HEK293 (cell line): ENCODE data around the gene CFP.
"Not testable (repeated sequence)": the region's sequence is repeated elsewhere in the genome, so short reads cannot be mapped to it uniquely, and the experiment has no call there.

Experiments
- CTCF ChIA-PET: fragments of 350-600 bp; formaldehyde crosslinking; extraction: SDS; loops from one replicate; lab custom pipeline; 2021; ENCODE audit warnings: antibody characterized with exemption; lab: Yijun Ruan, JAX
- POLR2A ChIA-PET: fragments of 300-600 bp; formaldehyde crosslinking; extraction: SDS; loops from one replicate; lab custom pipeline; 2020; ENCODE audit warnings: antibody characterized with exemption, inconsistent platforms; lab: Yijun Ruan, JAX
- H3K27ac ChIP-seq: fragments of 200-500 bp; sonication (Bioruptor generic); 2 replicates; pipeline ENCODE4 v1.5.1; 2014; ENCODE audit warnings: low read depth, low read length, control low read depth, inconsistent platforms; ENCODE audit errors: extremely low read depth
- H3K36me3 ChIP-seq, 2 experiments: fragments of 200-500 bp in 1 of 2; sonication (Bioruptor generic) in 1 of 2; 1 replicate in 1 of 2; 2 replicates in 1 of 2; pipeline ENCODE4 v1.5.1; 2014 to 2017; ENCODE audit warnings: inconsistent platforms in 2 of 2, low read length in 2 of 2; ENCODE audit not compliant: control insufficient read depth in 2 of 2, insufficient read depth in 1 of 2
- H3K4me1 ChIP-seq: fragments of 200-500 bp; sonication (Bioruptor generic); 2 replicates; pipeline ENCODE4 v1.5.1; 2014; ENCODE audit warnings: mild to moderate bottlenecking, low read length, inconsistent platforms; ENCODE audit not compliant: control insufficient read depth, insufficient read depth
- H3K4me3 ChIP-seq: 2 replicates; pipeline ENCODE4 v1.5.1; 2011; ENCODE audit warnings: low read depth, mild to moderate bottlenecking, control low read depth, low read length, moderate library complexity
- H3K9me3 ChIP-seq: fragments of 200-500 bp; sonication (Bioruptor generic); 2 replicates; pipeline ENCODE4 v1.5.1; 2014; ENCODE audit warnings: low read depth, low read length, inconsistent platforms; ENCODE audit not compliant: control insufficient read depth, insufficient read depth
- ATF2 ChIP-seq: fragments of 450-650 bp; formaldehyde crosslinking; IDR thresholded peaks from 2 replicates; pipeline ENCODE4 v1.5.1; 2016; ENCODE audit warnings: missing biosample characterization, missing genetic modification characterization, low read depth
- GFI1B ChIP-seq: fragments of 450-650 bp; formaldehyde crosslinking; IDR thresholded peaks from 2 replicates; pipeline ENCODE4 v1.5.1; 2016; ENCODE audit warnings: missing biosample characterization, missing genetic modification characterization
- KLF1 ChIP-seq: fragments of 450-650 bp; formaldehyde crosslinking; IDR thresholded peaks from 2 replicates; pipeline ENCODE4 v1.5.1; 2016; ENCODE audit warnings: missing biosample characterization, missing genetic modification characterization
- PBX3 ChIP-seq: sonication (generic); formaldehyde crosslinking; IDR thresholded peaks from 2 replicates; pipeline ENCODE4 v1.8.1; 2022; ENCODE audit warnings: mild to moderate bottlenecking, moderate library complexity, missing genetic modification reagents
- YY1 ChIP-seq: fragments of 450-650 bp; formaldehyde crosslinking; IDR thresholded peaks from 2 replicates; pipeline ENCODE4 v1.5.1; 2018; ENCODE audit warnings: missing biosample characterization, missing genetic modification characterization
- ZFP37 ChIP-seq: fragments of 450-650 bp; formaldehyde crosslinking; IDR thresholded peaks from 2 replicates; pipeline ENCODE4 v1.5.1; 2016; ENCODE audit warnings: missing biosample characterization, missing genetic modification characterization
- ZNF184 ChIP-seq: fragments of 450-650 bp; IDR thresholded peaks from 2 replicates; pipeline ENCODE4 v1.5.1; 2018; ENCODE audit warnings: missing biosample characterization, mild to moderate bottlenecking, missing genetic modification characterization
- ZNF2 ChIP-seq: fragments of 450-650 bp; formaldehyde crosslinking; IDR thresholded peaks from 2 replicates; pipeline ENCODE4 v1.5.1; 2016; ENCODE audit warnings: missing biosample characterization, missing genetic modification characterization
- ZNF302 ChIP-seq: fragments of 450-650 bp; formaldehyde crosslinking; IDR thresholded peaks from 2 replicates; pipeline ENCODE4 v1.5.1; 2016; ENCODE audit warnings: missing biosample characterization, missing genetic modification characterization, low read depth
- ZNF341 ChIP-seq: fragments of 450-650 bp; formaldehyde crosslinking; IDR thresholded peaks from 2 replicates; pipeline ENCODE4; 2016; ENCODE audit warnings: low read depth, missing biosample characterization, missing genetic modification characterization
- ZNF423 ChIP-seq: fragments of 450-650 bp; formaldehyde crosslinking; IDR thresholded peaks from 2 replicates; pipeline ENCODE4 v1.5.1; 2016; ENCODE audit warnings: missing biosample characterization, missing genetic modification characterization
- ZNF701 ChIP-seq: fragments of 450-650 bp; formaldehyde crosslinking; IDR thresholded peaks from 2 replicates; pipeline ENCODE4 v1.5.1; 2016; ENCODE audit warnings: missing biosample characterization, missing genetic modification characterization
- ZSCAN5A ChIP-seq: fragments of 450-650 bp; formaldehyde crosslinking; IDR thresholded peaks from 2 replicates; pipeline ENCODE4 v1.5.1; 2016; ENCODE audit warnings: missing biosample characterization, missing genetic modification characterization

The CFP gene

GRCh38 chrX:47629419-47630200, at the start of gene CFP:
CFP (minus strand) TSS chrX:47629930; CDS start chrX:47629844, 86 bp downstream.
- Histone ChIP-seq H3K4me3 (no peak within 1 kb of the TSS), H3K9me3 (no peaks in the 10 kb centered on the region), H3K4me1 (no peaks in the 10 kb centered on the region), H3K36me3 (peaks cover 0 to 4% of the 10 kb centered on the region in 2 experiments; a peak in 1 of 3 replicates), H3K27ac (no peak within 1 kb of the TSS)
- CTCF ChIA-PET: interaction anchor here (1.3 kb wide), 1 partner anchor 89 kb away, joined by 3 read pairs; no protein-coding TSS in a partner anchor
- POLR2A ChIA-PET: interaction anchor here (1.0 kb wide), 1 partner anchor 21 kb away, joined by 3 read pairs; the partner anchor contains the start of gene ELK1
- TF ChIP-seq ZNF184 (no peak), ZFP37 (tag by site-specific recombination) (no peak), ZNF341 (tag by site-specific recombination) (no peak), ZNF2 (tag by site-specific recombination) (no peak), GFI1B (tag by site-specific recombination) (no peak), ZNF302 (no peak), KLF1 (tag by site-specific recombination) (no peak), ATF2 (tag by site-specific recombination) (no peak), PBX3 (CRISPR knock-in tag) (no peak)

- H3K36me3 ChIP-seq, H3K9me3 ChIP-seq, POLR2A ChIA-PET, H3K27ac ChIP-seq, H3K4me3 ChIP-seq, H3K4me1 ChIP-seq, CTCF ChIA-PET: not testable (repeated sequence)
- 0 out of 2 replicates have a peak, but pooled peaks have one; percentile 30 for TF ChIP-seq ZSCAN5A (tag by site-specific recombination)
These were observed 46.5 kb upstream of the CFP start for GRCh38 chrX:47675959-47676859.

- Histone ChIP-seq H3K4me1 (no peaks in the 10 kb centered on the region), H3K9me3 (no peaks in the 10 kb centered on the region), H3K36me3 (no peaks in the 10 kb centered on the region), H3K4me3 (no peak overlapping the region), H3K27ac (no peak overlapping the region)
- TF ChIP-seq ZNF701: no peak
- no peak for TF ChIP-seq YY1
- TF ChIP-seq ZNF423 (tag by site-specific recombination): no peak
- POLR2A ChIA-PET: no interaction called here
- CTCF ChIA-PET: no interaction called here
These were observed 45.0 kb upstream of the CFP start for GRCh38 chrX:47674776-47675175.

- H3K27ac ChIP-seq, H3K9me3 ChIP-seq, POLR2A ChIA-PET, H3K4me3 ChIP-seq, CTCF ChIA-PET, H3K36me3 ChIP-seq, H3K4me1 ChIP-seq: not testable (repeated sequence)
These were observed 36.1 kb upstream of the CFP start for GRCh38 chrX:47665797-47666196.
